B cell (primary cell): ENCODE measurements around the gene SMARCD1. TPM values are rescaled to one million over a fixed set of nuclear protein-coding genes. Genes with fewer than 3 reads are reported as not detected.

ENCODE experiments used
- ATAC-seq: fragments of 200-7000 bp; cut with Tn5 transposase; one replicate; pipeline ENCODE4 v1.10.0; 2021; ENCODE audit warnings: low read depth, mild to moderate bottlenecking, moderate number of reproducible peaks, moderate library complexity
- CTCF ChIA-PET: fragments of 350-600 bp; sonication (Branson Sonifier 250); formaldehyde crosslinking; loops from one replicate; lab custom pipeline; 2021; ENCODE audit warnings: antibody characterized with exemption, inconsistent platforms; lab: Charles Lee
- POLR2A ChIA-PET: fragments of 350-600 bp; sonication (Branson Sonifier 250); formaldehyde crosslinking; loops from one replicate; lab custom pipeline; 2021; ENCODE audit warnings: antibody characterized with exemption; lab: Charles Lee
- DNase-seq: peaks from one replicate; pipeline ENCODE4 v3.0.0; 2013
- H2AFZ ChIP-seq: 2 replicates; pipeline ENCODE4 v1.6.1; 2012; ENCODE audit warnings: mild to moderate bottlenecking, low read depth, low read length; ENCODE audit not compliant: insufficient read depth, poor library complexity, severe bottlenecking
- H3K27ac ChIP-seq, 2 donors: 1 replicate in 1 of 2; 2 replicates in 1 of 2; pipeline ENCODE4 v1.5.1; 2012 to 2013; ENCODE audit warnings: low read length in 2 of 2, mild to moderate bottlenecking in 2 of 2, moderate library complexity in 1 of 2
- H3K27me3 ChIP-seq, 4 experiments: fragments of 200-600 bp in 1 of 4; sonication (generic) in 1 of 4; replicated peaks in 1 of 4; 1 replicate in 2 of 4; 2 replicates in 2 of 4; pipeline versions ENCODE4 v1.6.1 to v1.7.0; 2013 to 2016; ENCODE audit warnings: low read length in 3 of 4, mild to moderate bottlenecking in 2 of 4, mixed read lengths in 1 of 4, moderate library complexity in 1 of 4; ENCODE audit not compliant: insufficient read depth in 4 of 4, control insufficient read depth in 3 of 4; ENCODE audit errors: control extremely low read depth in 1 of 4
- H3K36me3 ChIP-seq, 2 experiments: replicated peaks in 1 of 2; 1 replicate in 1 of 2; 2 replicates in 1 of 2; pipeline versions ENCODE4 v1.6.1 to v1.7.1; 2013; ENCODE audit warnings: low read length in 1 of 2; ENCODE audit not compliant: insufficient read depth in 2 of 2, control insufficient read depth in 1 of 2; ENCODE audit errors: control extremely low read depth in 1 of 2, extremely low read depth in 1 of 2
- H3K4me1 ChIP-seq, 2 donors: fragments of 200-600 bp in 1 of 2; sonication (generic) in 1 of 2; 1 replicate in 1 of 2; 2 replicates in 1 of 2; pipeline versions ENCODE4 v1.5.1 to v1.6.1; 2013 to 2017; ENCODE audit warnings: low read length in 2 of 2; ENCODE audit not compliant: control insufficient read depth in 2 of 2, insufficient read depth in 2 of 2
- H3K4me2 ChIP-seq: replicated peaks from 2 replicates; pipeline ENCODE3; 2012; ENCODE audit warnings: mild to moderate bottlenecking, low read depth, low read length; ENCODE audit not compliant: poor library complexity, severe bottlenecking
- H3K4me3 ChIP-seq, 5 experiments: fragments of 200-600 bp in 1 of 5; sonication (generic) in 1 of 5; 1 replicate in 3 of 5; 2 replicates in 2 of 5; pipeline versions ENCODE4 v1.5.1 to v1.7.0; 2011 to 2016; ENCODE audit warnings: low read length in 4 of 5, mild to moderate bottlenecking in 4 of 5, low read depth in 2 of 5, control low read depth in 1 of 5, moderate library complexity in 1 of 5; ENCODE audit not compliant: insufficient read depth in 1 of 5; ENCODE audit errors: control extremely low read depth in 1 of 5, extremely low read depth in 1 of 5
- H3K79me2 ChIP-seq: fragments of 200-600 bp; sonication (generic); one replicate; pipeline ENCODE4 v1.6.0; 2016; ENCODE audit warnings: low read length; ENCODE audit not compliant: control insufficient read depth, insufficient read depth
- H3K9ac ChIP-seq: fragments of 200-600 bp; sonication (generic); 2 replicates; pipeline ENCODE4 v1.6.1; 2017; ENCODE audit warnings: mild to moderate bottlenecking, low read length, moderate library complexity
- H3K9me3 ChIP-seq, 3 donors: one replicate each; pipeline versions ENCODE4 v1.6.1 to v1.7.1; 2013; ENCODE audit warnings: low read length in 2 of 3; ENCODE audit not compliant: control insufficient read depth in 2 of 3, insufficient read depth in 1 of 3; ENCODE audit errors: control extremely low read depth in 1 of 3
- H4K20me1 ChIP-seq: 2 replicates; pipeline ENCODE4 v1.6.0; 2012; ENCODE audit warnings: mild to moderate bottlenecking, low read length; ENCODE audit not compliant: insufficient read depth, control insufficient read depth, poor library complexity, severe bottlenecking
- H3K27ac Mint-ChIP-seq: one replicate; pipeline ENCODE4 v1.8.0; 2021; ENCODE audit warnings: mixed read lengths
- H3K27me3 Mint-ChIP-seq: one replicate; pipeline ENCODE4 v1.8.0; 2021; ENCODE audit warnings: mixed read lengths
- H3K4me1 Mint-ChIP-seq: one replicate; pipeline ENCODE4 v1.8.0; 2021; ENCODE audit warnings: mixed read lengths
- H3K4me3 Mint-ChIP-seq: one replicate; pipeline ENCODE4 v1.8.0; 2021; ENCODE audit warnings: mixed read lengths
- H3K9me3 Mint-ChIP-seq: one replicate; pipeline ENCODE4 v1.8.0; 2022; ENCODE audit warnings: mixed read lengths; ENCODE audit not compliant: insufficient read depth
- EZH2 ChIP-seq: IDR thresholded peaks from 2 replicates; pipeline ENCODE4 v1.6.1; 2012; ENCODE audit warnings: borderline replicate concordance, low read depth, mild to moderate bottlenecking, moderate library complexity, low read length; ENCODE audit not compliant: insufficient read depth, poor library complexity, severe bottlenecking
- whole genome bisulfite sequencing: methylation state at CpG from one replicate; pipeline ENCODE4 v1.1.5; 2013; ENCODE audit warnings: missing lambda C conversion rate; ENCODE audit not compliant: insufficient coverage; 5-methylcytosine and 5-hydroxymethylcytosine counted together
- intact Hi-C: fragments of 100-400 bp; cut with micrococcal nuclease; formaldehyde crosslinking; loops from one replicate; pipeline ENCODE4 v1.10.0; 2022
- polyA plus RNA-seq: library from polyadenylated mRNA; depleted of rRNA; stranded (reverse); fragments of >200 nt; gene quantifications from 2 replicates; pipeline ENCODE4 v1.2.3, GENCODE V29; 2012
- total RNA-seq, 2 donors: library from RNA; stranded (reverse); fragments of 120-200 nt in 1 of 2; gene quantifications; 1 replicate in 1 of 2; 2 replicates in 1 of 2; pipeline versions ENCODE4 v1.2.3 to v1.2.4, GENCODE V29; 2013 to 2022
- TF ChIP-seq, protein P1 (sequence below): fragments of 200-600 bp; IDR thresholded peaks from one replicate; pipeline ENCODE4 v1.8.0; 2022; ENCODE audit warnings: antibody characterized with exemption, mild to moderate bottlenecking

Gene SMARCD1
- total and polyA plus RNA-seq, 2 donors (not counting 1 experiment from before 2014, with no cell fraction given), result 67.8 to 101 TPM

DNA sequence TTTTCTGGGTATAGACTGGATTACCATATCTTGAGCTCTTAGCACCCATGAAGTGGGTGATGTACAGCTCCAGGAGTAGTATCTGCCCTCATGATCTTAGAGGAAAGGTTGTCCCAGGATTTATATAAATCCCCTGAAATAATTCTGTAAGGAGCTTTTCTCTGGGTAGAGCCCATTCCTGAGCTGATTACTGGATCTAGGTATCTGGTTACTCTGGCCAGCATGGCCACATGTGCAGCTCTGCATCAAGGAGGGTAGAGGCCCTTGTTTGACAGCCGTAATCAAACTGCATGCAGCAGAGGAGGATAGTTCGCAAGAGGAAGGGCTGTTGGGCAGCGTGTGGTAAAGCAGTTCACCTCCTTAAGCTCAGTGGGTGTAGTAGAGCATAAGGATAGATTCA, 35.4 kb downstream of the SMARCD1 start:
- Histone ChIP-seq H3K4me2 (no peak overlapping the region), H3K36me3 (peaks cover 2 to 55% of the 10 kb centered on the region in 2 experiments), H3K9ac (no peak overlapping the region), H3K4me3 (no peak overlapping the region), H3K27ac (no peak overlapping the region), H3K9me3 (no peaks in the 10 kb centered on the region), H3K4me1 (peaks cover 2 to 15% of the 10 kb centered on the region in 2 donors), H4K20me1 (peaks cover 79% of the 10 kb centered on the region), H3K27me3 (no peaks in the 10 kb centered on the region), H2AFZ (no peak overlapping the region), H3K79me2 (peaks cover 98% of the 10 kb centered on the region)
- TF ChIP-seq EZH2, result no peak
- TF ChIP-seq, protein P1, sequence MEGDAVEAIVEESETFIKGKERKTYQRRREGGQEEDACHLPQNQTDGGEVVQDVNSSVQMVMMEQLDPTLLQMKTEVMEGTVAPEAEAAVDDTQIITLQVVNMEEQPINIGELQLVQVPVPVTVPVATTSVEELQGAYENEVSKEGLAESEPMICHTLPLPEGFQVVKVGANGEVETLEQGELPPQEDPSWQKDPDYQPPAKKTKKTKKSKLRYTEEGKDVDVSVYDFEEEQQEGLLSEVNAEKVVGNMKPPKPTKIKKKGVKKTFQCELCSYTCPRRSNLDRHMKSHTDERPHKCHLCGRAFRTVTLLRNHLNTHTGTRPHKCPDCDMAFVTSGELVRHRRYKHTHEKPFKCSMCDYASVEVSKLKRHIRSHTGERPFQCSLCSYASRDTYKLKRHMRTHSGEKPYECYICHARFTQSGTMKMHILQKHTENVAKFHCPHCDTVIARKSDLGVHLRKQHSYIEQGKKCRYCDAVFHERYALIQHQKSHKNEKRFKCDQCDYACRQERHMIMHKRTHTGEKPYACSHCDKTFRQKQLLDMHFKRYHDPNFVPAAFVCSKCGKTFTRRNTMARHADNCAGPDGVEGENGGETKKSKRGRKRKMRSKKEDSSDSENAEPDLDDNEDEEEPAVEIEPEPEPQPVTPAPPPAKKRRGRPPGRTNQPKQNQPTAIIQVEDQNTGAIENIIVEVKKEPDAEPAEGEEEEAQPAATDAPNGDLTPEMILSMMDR, result no peak
- POLR2A ChIA-PET, result no interaction called here
- Mint-ChIP-seq H3K9me3 (no peaks in the 10 kb centered on the region), H3K4me1 (peaks cover 32% of the 10 kb centered on the region), H3K27ac (no peak overlapping the region), H3K4me3 (no peak overlapping the region), H3K27me3 (no peaks in the 10 kb centered on the region)
- WGBS, result 100% methylated on average over 2 of the region's 3 CpGs
- ATAC-seq, result no peak
- no peak for DNase-seq
- intact Hi-C loops, result no loop called here
- CTCF ChIA-PET, result interaction anchor here (0.6 to 1.3 kb wide), 4 partner anchors 9 to 361 kb away, joined by 3 to 8 read pairs (median 3); partner anchors contain the start of gene COX14

DNA sequence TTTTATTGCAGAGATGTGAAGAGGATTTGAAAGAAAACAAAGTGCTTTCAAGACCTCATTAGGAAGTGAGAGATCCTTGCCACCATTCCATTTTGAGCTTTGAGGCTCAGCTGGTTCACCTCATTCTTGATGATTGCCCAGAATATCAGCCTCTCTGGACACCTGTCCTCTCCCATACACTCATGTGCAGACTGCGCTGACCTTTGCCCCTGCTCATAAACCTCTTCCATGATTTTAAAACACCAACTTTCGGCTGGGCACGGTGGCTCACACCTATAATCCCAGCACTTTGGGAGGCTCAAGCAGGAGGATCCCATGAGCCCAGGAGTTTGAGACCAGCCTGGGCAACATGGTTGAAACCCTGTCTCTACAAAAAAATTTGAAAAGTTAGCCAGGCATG, 35.8 kb downstream of the SMARCD1 start:
- Histone ChIP-seq H3K79me2 (peaks cover 98% of the 10 kb centered on the region), H3K9me3 (no peaks in the 10 kb centered on the region), H3K4me2 (no peak overlapping the region), H3K4me1 (peaks cover 3 to 15% of the 10 kb centered on the region in 2 donors), H4K20me1 (peaks cover 75% of the 10 kb centered on the region), H3K9ac (no peak overlapping the region), H3K27me3 (no peaks in the 10 kb centered on the region), H2AFZ (no peak overlapping the region), H3K4me3 (no peak overlapping the region), H3K27ac (no peak overlapping the region), H3K36me3 (peaks cover 2 to 53% of the 10 kb centered on the region in 2 experiments)
- CTCF ChIA-PET, result interaction anchor here (1.0 to 1.3 kb wide), 3 partner anchors 9 to 50 kb away, joined by 3 to 8 read pairs (median 3); partner anchors contain the start of gene COX14
- no peak for ATAC-seq
- TF ChIP-seq EZH2, result no peak
- TF ChIP-seq, protein P1, result no peak
- intact Hi-C loops, result no loop called here
- Mint-ChIP-seq H3K27me3 (no peaks in the 10 kb centered on the region), H3K4me1 (peaks cover 31% of the 10 kb centered on the region), H3K27ac (no peak overlapping the region), H3K4me3 (no peak overlapping the region), H3K9me3 (no peaks in the 10 kb centered on the region)
- POLR2A ChIA-PET, result no interaction called here
- 100% methylated on average over 3 of the region's 3 CpGs for WGBS
- DNase-seq, result no peak
